Stimulated activated naive CD4-positive, alpha-beta T cell (primary cell): Measurements from ENCODE around the gene SYCE3.

ENCODE experiments used
- DNase-seq, 6 experiments: peaks; one replicate each; lab custom pipeline; 2025; lab: John Stamatoyannopoulos, UW

Gene SYCE3

GRCh38 chr22:50600538-50600937 lies 37.8 kb upstream of the SYCE3 start, which contains the start of gene MAPK8IP2:
Gene MAPK8IP2, plus strand, starts transcription at chr22:50600793. Its CDS starts 26 bp downstream, at chr22:50600819.
- no peak for DNase-seq

- peak; percentile 29 to 75 (median 61) for DNase-seq
Measured at GRCh38 chr22:50599816-50600455, 37.2 kb upstream of the SYCE3 start.

- no peak for DNase-seq
Measured at GRCh38 chr22:50597097-50597496, 34.4 kb upstream of the SYCE3 start.

- DNase-seq, result no peak
Measured at GRCh38 chr22:50595189-50595588, 32.5 kb upstream of the SYCE3 start.

DNA sequence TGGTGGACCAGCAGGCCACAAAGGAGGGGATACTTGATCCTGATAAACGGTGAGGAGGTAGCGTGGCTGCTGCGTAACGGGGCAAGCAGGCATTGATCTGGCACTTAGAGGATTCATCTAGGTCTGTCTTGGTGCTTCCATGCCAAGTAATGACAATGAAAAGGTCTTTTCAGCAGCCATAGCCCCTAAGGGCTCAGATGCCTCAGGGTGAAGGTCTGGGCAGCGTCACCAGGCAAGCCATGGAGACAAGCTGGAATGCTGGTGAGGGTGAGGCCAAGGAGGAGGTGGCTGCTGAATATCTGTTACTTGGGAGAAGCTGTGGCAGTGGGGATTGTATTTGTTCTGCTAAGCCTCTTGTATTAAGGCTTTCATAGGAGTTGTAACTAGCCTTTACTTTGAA lies 24.7 kb upstream of the SYCE3 start:
- no peak for DNase-seq

DNA sequence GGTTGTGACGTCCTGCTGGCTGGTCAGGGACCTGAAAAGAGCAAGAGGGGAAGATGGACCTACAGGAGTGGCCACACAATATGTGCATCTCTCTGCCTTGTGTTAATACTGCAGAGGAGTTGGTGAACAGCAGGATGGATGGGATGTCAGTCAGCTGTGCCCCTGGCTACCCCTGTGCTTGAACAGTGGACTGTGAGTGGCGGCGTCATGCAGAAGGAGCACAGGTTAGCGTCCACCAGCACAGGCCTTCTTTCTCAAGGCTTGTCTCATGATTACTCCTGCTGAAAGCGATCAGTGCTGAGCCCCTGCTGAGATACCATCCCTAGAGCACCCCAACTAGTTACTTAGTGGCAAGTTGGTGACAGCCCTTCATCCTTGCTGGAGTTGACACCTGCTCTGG lies 23.7 kb upstream of the SYCE3 start:
- no peak for DNase-seq

DNA sequence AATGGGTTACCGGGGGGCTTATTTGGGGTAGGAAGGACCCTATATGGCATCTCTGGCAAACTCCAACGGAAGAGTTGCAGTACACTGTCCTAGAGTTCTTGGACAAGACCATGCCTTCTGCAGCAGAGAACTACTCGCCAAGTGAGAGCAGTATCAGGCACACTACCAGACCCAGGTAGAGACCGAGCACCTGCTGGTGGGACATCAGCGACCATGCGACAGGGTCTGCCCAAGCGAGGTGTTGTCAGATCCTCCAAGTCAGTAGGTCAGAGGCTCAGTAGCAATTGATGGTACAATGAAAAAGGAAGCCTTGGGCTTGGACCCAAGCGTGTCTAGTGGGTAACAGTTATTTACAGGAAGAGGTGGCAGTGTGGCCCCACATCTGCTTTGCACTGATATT lies 23.1 kb upstream of the SYCE3 start:
- DNase-seq, result no peak

DNA sequence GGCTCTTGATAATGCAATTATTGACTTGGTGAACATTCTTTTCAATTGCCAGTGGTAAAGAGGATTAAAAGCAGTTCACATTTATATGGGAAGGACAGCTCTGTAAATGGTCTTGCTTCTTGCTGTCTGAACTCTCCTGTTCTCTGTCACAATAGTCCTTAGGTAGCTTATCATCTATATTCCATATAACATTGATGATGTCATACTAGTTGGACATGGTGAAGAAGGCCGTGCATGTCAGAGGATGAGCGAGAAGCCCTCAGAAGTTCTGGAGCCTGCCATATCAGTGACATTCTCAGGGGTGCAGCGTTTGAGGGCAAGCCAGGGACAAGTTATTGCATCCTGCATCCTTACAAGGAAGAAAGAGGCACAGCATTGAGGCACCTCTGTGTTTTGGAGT lies 22.5 kb upstream of the SYCE3 start:
- no peak for DNase-seq

GRCh38 chr22:50584106-50585096 lies 21.7 kb upstream of the SYCE3 start:
- no peak for DNase-seq

- DNase-seq, result no peak
Measured at GRCh38 chr22:50583294-50583861, 20.7 kb upstream of the SYCE3 start.

GRCh38 chr22:50582493-50583293 lies 20.0 kb upstream of the SYCE3 start, which contains the start of gene CHKB:
Gene CHKB, minus strand, starts transcription at chr22:50582849. Its CDS starts 68 bp downstream, at chr22:50582781.
- DNase-seq, result peak; percentile 94 to 99 (median 97)

DNA sequence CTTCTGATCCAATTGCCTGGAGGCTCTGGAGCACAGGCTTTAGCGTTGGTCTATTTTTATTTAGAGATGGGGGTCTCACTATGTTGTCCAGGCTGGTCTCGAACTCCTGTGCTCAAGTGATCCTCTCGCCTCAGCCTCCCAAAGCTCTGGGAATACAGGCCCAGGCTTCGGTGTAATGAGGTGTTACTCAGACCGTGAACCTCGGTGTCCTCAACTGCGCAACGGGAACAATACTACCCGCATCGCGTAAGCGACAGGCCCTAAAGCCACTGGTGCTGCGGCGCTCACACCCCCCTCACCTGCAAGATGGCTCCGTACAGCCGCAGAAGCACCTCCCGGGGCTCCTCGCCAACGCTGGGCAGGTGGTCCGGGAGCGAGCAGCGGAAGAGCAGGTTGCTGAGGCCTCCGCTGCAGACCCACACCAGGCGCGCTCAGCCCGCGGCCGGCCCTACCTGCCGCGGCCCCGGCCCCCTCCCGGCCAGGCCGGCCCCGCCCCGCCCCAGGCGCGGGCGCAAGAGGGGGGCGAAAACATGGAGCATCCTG lies 19.3 kb upstream of the SYCE3 start:
- peak in 1 of 6 experiments; percentile 63 for DNase-seq

DNA sequence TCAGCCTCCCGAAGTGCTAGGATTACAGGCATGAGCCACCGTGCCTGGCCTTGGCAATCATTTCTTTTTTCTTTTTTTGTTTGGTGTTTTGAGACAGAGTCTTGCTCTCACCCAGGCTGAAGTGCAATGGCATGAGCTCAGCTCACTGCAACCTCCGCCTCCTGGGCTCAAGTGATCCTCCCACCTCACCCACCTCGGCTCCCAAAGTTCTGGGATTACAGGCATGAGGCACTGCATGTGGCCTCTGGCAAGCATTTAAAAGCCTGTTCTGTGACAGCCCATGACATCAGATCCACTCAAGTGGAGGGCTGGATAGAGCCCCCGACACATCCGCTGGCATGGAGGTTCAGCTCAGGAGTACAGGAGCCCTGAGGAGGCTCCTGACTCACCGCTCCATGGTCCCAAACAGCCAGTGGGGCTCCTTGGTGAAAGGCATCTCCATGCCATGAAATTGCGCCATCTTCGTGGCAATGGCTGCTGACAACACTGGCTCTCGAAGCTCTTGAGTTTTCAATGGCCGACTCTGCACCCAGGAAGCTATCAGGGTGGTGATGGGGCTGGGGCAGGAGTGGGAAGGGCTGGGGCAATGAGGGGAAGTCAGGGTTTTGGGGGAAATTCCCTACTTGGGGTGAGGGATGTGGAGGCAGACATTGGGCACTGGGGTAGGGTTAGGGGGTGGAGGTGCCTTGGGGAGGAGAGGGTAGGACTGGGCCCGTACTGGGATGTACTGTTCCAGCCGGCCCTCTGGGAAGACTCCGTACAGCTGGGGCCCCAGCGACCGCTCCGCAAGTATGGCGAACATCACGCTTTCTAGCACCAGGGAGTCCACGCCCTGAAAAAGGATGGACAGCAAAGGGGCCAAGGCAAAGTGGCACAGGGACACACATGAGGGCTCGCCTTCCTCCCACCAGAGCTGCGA lies 18.6 kb upstream of the SYCE3 start:
- no peak for DNase-seq

GRCh38 chr22:50579752-50580151 lies 17.0 kb upstream of the SYCE3 start:
- no peak for DNase-seq

DNA sequence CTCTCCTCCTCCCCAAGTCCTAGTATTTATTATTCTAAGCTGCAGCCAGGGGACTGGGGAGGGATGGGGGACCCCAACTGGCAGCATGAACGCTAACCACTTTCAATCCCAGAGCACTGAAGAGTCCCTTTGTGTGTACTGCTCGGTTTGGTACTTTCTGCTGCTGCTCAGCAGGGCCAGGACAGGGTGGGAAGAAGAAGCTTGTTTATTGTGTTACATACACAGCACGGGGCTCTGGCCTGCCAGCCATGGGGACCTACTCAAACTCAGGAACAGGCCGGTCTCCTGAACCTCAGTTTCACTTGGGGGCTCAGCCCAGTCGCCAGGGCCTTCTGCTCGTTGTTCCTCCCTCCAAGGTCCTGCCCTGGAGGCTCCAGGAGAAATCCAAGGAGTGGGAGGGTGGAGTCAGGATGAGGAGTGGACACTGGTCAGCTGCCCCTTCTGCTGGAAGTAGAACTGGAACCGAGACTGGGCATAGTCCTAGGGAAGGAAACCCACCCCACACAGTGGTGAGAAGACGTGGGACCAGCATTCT lies 16.1 kb upstream of the SYCE3 start:
- DNase-seq, result no peak

DNA sequence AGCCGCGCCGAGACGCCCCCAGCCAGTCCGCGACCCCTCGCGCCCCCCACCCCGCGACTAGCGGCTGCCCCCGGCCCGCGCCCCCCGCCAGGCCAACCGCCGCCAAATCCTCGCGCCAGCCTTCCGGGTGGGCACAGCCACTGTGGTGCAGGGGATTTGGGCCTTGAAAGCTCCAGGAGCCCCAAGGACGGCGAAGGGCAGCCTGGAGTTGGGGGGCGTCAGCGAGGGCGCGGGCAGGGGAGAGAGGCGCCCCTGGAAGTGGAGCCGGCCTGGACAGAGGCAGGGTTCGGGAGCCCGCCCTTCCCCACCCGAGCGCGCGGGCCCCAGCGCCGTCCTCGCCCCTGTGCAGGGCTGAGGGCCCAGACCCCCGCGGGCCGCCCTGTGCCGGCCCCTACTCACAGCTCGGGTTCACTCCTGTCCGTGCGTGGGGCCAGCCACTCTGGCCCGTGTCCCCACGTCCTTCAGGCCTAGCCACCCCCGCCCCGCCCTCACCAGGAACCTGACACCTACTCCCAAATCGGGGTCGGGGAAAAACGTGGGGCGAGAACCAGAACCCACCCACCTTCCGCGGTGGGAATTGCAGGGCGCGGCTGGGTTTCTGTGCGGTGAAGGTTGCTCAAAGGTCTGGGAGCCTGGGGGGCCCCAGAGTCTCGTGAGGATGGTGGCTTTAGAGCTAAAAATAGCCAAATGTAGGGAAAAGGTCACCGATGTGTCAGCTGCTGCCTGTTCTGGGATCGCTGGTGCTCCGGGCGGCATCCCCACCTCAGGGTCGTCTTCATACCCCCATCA lies 15.5 kb upstream of the SYCE3 start, which contains the start of gene CPT1B:
Gene CPT1B (minus strand): TSS at position 441 of the 789 bp plus-strand sequence. CDS start 512 bp downstream, outside the sequence.
- DNase-seq, result no peak

DNA sequence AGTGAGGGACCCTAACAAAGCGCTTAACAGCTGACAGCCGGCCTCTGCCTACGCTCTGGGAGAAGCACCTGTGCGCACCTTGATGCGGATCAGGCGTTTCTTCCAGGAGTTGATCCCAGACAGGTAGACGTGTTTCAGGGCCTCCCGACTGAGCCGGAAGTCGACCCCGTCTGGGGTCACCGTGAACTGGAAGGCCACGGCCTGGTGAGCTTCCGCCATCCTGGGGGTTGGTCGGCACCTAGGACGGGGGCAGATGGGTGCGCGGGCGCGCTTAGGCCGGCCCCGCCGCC lies 14.9 kb upstream of the SYCE3 start:
- DNase-seq, result no peak

- no peak for DNase-seq
Measured at GRCh38 chr22:50576806-50577696, 14.3 kb upstream of the SYCE3 start.
